Superior temporal gyrus (tissue), 1 donor: Measurements from ENCODE around the gene ITPR2.
"Not testable (repeated sequence)": the region's sequence is repeated elsewhere in the genome, so short reads cannot be mapped to it uniquely, and the experiment has no call there.

Experiments
- DNase-seq: peaks from one replicate; pipeline ENCODE4 v3.0.0-alpha.2; 2016; ENCODE audit errors: extremely low spot score

The ITPR2 gene

GRCh38 chr12:26524862-26525465 is 308.0 kb downstream of the ITPR2 start:
- no peak for DNase-seq

- DNase-seq = peak; percentile 98
Measured at GRCh38 chr12:26523708-26524150, 309.3 kb downstream of the ITPR2 start.

- no peak for DNase-seq
Measured at GRCh38 chr12:26520869-26521268, 312.1 kb downstream of the ITPR2 start.

GRCh38 chr12:26520109-26520508 is 312.9 kb downstream of the ITPR2 start:
- no peak for DNase-seq

GRCh38 chr12:26519462-26519861 is 313.5 kb downstream of the ITPR2 start:
- DNase-seq = no peak

- DNase-seq = not testable (repeated sequence)
Measured at GRCh38 chr12:26517320-26517719, 315.7 kb downstream of the ITPR2 start.

GRCh38 chr12:26514364-26514763 is 318.6 kb downstream of the ITPR2 start:
- DNase-seq = peak; percentile 53

- no peak for DNase-seq
Measured at GRCh38 chr12:26513363-26514043, 319.5 kb downstream of the ITPR2 start.

- no peak for DNase-seq
Measured at GRCh38 chr12:26512213-26512612, 320.8 kb downstream of the ITPR2 start.

GRCh38 chr12:26510354-26510674 is 322.7 kb downstream of the ITPR2 start:
- DNase-seq = no peak

- DNase-seq = no peak
Measured at GRCh38 chr12:26507613-26508012, 325.4 kb downstream of the ITPR2 start.

GRCh38 chr12:26499979-26500640 is 332.9 kb downstream of the ITPR2 start:
- no peak for DNase-seq

GRCh38 chr12:26496170-26496569 is 336.8 kb downstream of the ITPR2 start:
- DNase-seq = no peak

- DNase-seq = no peak
Measured at GRCh38 chr12:26493656-26494055, 339.3 kb downstream of the ITPR2 start.

GRCh38 chr12:26492406-26492805 is 340.6 kb downstream of the ITPR2 start:
- no peak for DNase-seq

GRCh38 chr12:26489908-26490307 is 343.1 kb downstream of the ITPR2 start:
- DNase-seq = no peak

GRCh38 chr12:26488351-26488750 is 344.6 kb downstream of the ITPR2 start:
- DNase-seq = no peak

GRCh38 chr12:26473291-26473690 is 359.7 kb downstream of the ITPR2 start:
- no peak for DNase-seq

- DNase-seq = peak; percentile 50
Measured at GRCh38 chr12:26471560-26471959, 361.4 kb downstream of the ITPR2 start.

GRCh38 chr12:26469421-26470180 is 363.4 kb downstream of the ITPR2 start:
- no peak for DNase-seq

- DNase-seq = no peak
Measured at GRCh38 chr12:26467351-26467750, 365.6 kb downstream of the ITPR2 start.

- DNase-seq = no peak
Measured at GRCh38 chr12:26466726-26467125, 366.3 kb downstream of the ITPR2 start.
